ENCODE results near the gene CYP27B1.
"Not testable (repeated sequence)": the region's sequence is repeated elsewhere in the genome, so short reads cannot be mapped to it uniquely, and the experiment has no call there.

Gene CYP27B1

GRCh38 chr12:57783466-57783801 lies 16.6 kb upstream of the CYP27B1 start:
- no peak for DNase-seq

GRCh38 chr12:57782608-57783465 lies 16.0 kb upstream of the CYP27B1 start, which contains the start of gene TSFM:
Gene TSFM, plus strand, starts transcription at chr12:57782787. Its CDS starts 15 bp downstream, at chr12:57782802.
- DNase-seq, result peak; percentile 96

GRCh38 chr12:57782243-57782607 lies 15.3 kb upstream of the CYP27B1 start:
- no peak for DNase-seq

- no peak for DNase-seq
Observed at GRCh38 chr12:57781801-57782200, 14.9 kb upstream of the CYP27B1 start.

GRCh38 chr12:57781244-57781643 lies 14.4 kb upstream of the CYP27B1 start:
- no peak for DNase-seq

- no peak for DNase-seq
Observed at GRCh38 chr12:57780284-57780897, 13.5 kb upstream of the CYP27B1 start.

GRCh38 chr12:57779736-57780135 lies 12.9 kb upstream of the CYP27B1 start:
- no peak for DNase-seq

GRCh38 chr12:57777911-57778310 lies 11.0 kb upstream of the CYP27B1 start:
- DNase-seq, result no peak

- DNase-seq, result no peak
Observed at GRCh38 chr12:57777367-57777766, 10.5 kb upstream of the CYP27B1 start.

GRCh38 chr12:57776247-57776587 lies 9.3 kb upstream of the CYP27B1 start:
- DNase-seq, result no peak

GRCh38 chr12:57775563-57776246 lies 8.8 kb upstream of the CYP27B1 start:
- DNase-seq, result no peak

GRCh38 chr12:57775044-57775443 lies 8.2 kb upstream of the CYP27B1 start:
- no peak for DNase-seq

- DNase-seq, result not testable (repeated sequence)
Observed at GRCh38 chr12:57774634-57775033, 7.8 kb upstream of the CYP27B1 start.

GRCh38 chr12:57772429-57773322 lies 5.8 kb upstream of the CYP27B1 start, which contains the start of gene EEF1AKMT3:
Gene EEF1AKMT3, plus strand, starts transcription at chr12:57772614. Its CDS starts 111 bp downstream, at chr12:57772725.
- DNase-seq, result peak; percentile 54

GRCh38 chr12:57771873-57772428 lies 5.1 kb upstream of the CYP27B1 start, which contains the start of gene METTL1:
Gene METTL1, minus strand, starts transcription at chr12:57772105. Its CDS starts 22 bp downstream, at chr12:57772083.
- DNase-seq, result peak; percentile 95

- no peak for DNase-seq
Observed at GRCh38 chr12:57771236-57771872, 4.5 kb upstream of the CYP27B1 start.

GRCh38 chr12:57770734-57771133 lies 3.9 kb upstream of the CYP27B1 start:
- DNase-seq, result no peak

- DNase-seq, result no peak
Observed at GRCh38 chr12:57769594-57769993, 2.7 kb upstream of the CYP27B1 start.

GRCh38 chr12:57767876-57768275 lies 998 bp upstream of the CYP27B1 start:
- no peak for DNase-seq

- no peak for DNase-seq
Observed at GRCh38 chr12:57767305-57767698, 424 bp upstream of the CYP27B1 start.

GRCh38 chr12:57765698-57766463 lies 997 bp downstream of the CYP27B1 start:
- DNase-seq, result no peak

Measured in midbrain (tissue), 1 donor.